Activated gamma-delta T cell (primary cell): Measurements from ENCODE around the gene KCNJ3.
"Not testable (repeated sequence)": the region's sequence is repeated elsewhere in the genome, so short reads cannot be mapped to it uniquely, and the experiment has no call there.

ENCODE experiments used
- DNase-seq: peaks from one replicate; lab custom pipeline; 2025; lab: John Stamatoyannopoulos, UW

The KCNJ3 gene

DNA sequence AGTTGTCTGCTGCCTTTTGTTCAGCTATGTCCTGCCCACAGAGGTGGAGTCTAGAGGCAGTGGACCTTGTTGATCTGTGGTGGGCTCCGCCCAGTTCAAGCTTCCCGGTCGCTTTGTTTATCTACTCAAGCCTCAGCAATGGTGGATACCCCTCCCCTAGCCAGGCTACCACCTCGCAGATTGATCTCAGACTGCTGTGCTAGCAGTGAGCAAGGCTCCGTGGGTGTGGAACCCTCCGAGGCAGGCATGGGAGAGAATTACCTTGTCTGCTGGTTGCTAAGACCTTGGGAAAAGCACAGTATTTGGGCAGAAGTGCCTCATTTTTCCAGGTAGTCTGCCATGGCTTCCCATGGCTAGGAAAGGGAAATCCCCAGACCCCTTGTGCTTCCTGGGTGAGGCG is 146.0 kb downstream of the KCNJ3 start:
- DNase-seq, result no peak

- DNase-seq, result no peak
These were observed 148.3 kb downstream of the KCNJ3 start for GRCh38 chr2:154846842-154847241.

- DNase-seq, result no peak
These were observed 151.0 kb downstream of the KCNJ3 start for GRCh38 chr2:154849482-154849881.

DNA sequence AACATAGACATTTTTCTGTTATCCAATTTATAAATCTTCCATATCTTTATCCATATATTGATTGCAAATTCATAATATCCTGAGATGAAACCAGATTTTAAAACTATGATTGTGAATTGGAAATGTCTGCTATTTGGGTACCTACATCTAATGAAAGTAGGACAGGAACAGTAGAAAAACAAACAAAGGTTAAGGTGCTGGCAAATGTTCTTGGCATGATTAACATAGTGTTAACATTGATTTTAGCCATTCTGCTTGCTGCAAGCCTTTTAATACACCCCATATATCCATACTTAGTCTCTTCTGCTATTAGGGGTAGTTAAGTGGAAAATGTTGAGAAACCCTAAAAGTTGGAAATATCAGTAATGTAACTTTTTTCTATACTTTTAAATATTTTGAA is 152.0 kb downstream of the KCNJ3 start:
- DNase-seq, result no peak

DNA sequence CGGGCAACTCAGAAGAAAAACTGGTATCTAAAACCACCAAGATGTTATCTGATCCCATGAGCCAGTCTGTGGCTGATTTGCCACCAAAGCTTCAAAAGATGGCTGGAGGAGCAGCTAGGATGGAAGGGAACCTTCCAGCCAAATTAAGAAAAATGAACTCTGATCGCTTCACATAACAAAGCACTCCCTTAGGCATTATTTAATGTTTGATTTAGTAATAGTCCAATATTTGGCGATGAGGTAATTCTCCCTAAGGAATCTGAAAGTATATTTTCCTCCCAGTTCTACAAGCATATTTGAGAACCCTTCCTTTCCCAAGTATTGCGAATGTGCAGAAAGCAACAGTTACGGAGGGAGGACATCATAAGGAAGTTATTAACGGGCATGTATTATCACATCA is 156.6 kb downstream of the KCNJ3 start:
- DNase-seq, result no peak

- DNase-seq, result not testable (repeated sequence)
These were observed 168.7 kb downstream of the KCNJ3 start for GRCh38 chr2:154867151-154867550.

GRCh38 chr2:154875999-154876398 is 177.5 kb downstream of the KCNJ3 start:
- DNase-seq, result no peak

DNA sequence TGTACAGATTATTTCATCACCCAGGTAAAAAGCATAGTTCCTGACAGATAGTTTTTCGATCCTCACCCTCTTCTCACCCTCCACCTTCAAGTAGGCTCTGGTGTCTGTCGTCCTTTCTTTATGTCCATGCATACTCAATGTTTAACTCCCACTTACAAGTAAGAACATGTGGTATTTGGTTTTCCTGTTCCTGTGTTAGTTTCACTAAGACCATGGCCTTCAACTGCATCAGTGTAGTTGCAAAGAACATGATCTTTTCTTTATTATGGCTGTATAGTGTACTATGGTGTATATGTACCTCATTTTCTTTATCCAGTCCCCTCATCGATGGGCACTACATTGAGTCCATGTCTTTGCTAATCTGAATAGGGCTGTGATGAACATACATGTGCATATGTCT is 184.2 kb downstream of the KCNJ3 start:
- DNase-seq, result no peak

- no peak for DNase-seq
These were observed 187.8 kb downstream of the KCNJ3 start for GRCh38 chr2:154886316-154886715.

DNA sequence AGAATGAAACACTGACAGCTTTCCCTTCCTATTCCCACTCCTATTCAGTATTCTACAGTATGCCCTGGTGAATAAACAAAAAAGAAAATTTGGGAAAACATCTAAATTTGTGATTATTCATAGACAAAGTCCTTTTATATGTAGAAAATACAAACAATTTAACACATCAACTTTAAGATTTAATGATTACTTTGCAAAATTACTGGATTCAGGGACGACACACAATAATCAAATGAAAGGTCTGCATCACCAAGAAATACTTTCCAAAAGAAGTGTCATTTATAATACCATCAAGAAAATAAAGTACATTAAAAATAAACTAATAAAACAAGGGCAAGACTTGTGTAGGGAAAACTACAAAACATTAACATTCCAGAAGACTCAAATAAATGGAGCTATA is 199.8 kb downstream of the KCNJ3 start:
- no peak for DNase-seq

- DNase-seq, result no peak
These were observed 202.6 kb downstream of the KCNJ3 start for GRCh38 chr2:154901063-154901462.
